Heart right ventricle (tissue), 16 donors: ENCODE data around the gene PRKAR1B. TPM values are rescaled to one million over a fixed set of nuclear protein-coding genes. Genes with fewer than 3 reads are reported as not detected.
"Not testable (repeated sequence)": the region's sequence is repeated elsewhere in the genome, so short reads cannot be mapped to it uniquely, and the experiment has no call there.

ENCODE experiments used
- ATAC-seq, 8 donors: fragments of 200-7000 bp; cut with Tn5 transposase; one replicate each; pipeline ENCODE4 v1.9.1; 2020; ENCODE audit warnings: mild to moderate bottlenecking in 8 of 8, moderate library complexity in 8 of 8, moderate number of reproducible peaks in 1 of 8
- DNase-seq, 2 donors: peaks; one replicate each; pipeline ENCODE4 v3.0.0-alpha.2; 2020
- H3K27ac ChIP-seq, 10 donors: fragments of 200-600 bp; sonication (generic) in 2 of 10; one replicate each; pipeline versions ENCODE4 v1.5.0 to v1.8.0; 2020 to 2022; ENCODE audit warnings: mild to moderate bottlenecking in 3 of 10
- H3K27me3 ChIP-seq, 7 donors: fragments of 200-600 bp; one replicate each; pipeline ENCODE4 v1.8.0; 2021 to 2022; ENCODE audit warnings: mild to moderate bottlenecking in 2 of 7
- H3K36me3 ChIP-seq, 9 donors: fragments of 200-600 bp; sonication (generic) in 1 of 9; one replicate each; pipeline versions ENCODE4 v1.5.0 to v1.8.0; 2020 to 2022; ENCODE audit warnings: mild to moderate bottlenecking in 2 of 9
- H3K4me1 ChIP-seq, 9 donors: fragments of 200-600 bp; sonication (generic) in 1 of 9; one replicate each; pipeline versions ENCODE4 v1.5.0 to v1.8.0; 2020 to 2022; ENCODE audit warnings: mild to moderate bottlenecking in 4 of 9
- H3K4me3 ChIP-seq, 10 donors: fragments of 200-600 bp; sonication (generic) in 2 of 10; one replicate each; pipeline versions ENCODE4 v1.5.0 to v1.8.0; 2020 to 2022; ENCODE audit warnings: mild to moderate bottlenecking in 7 of 10, moderate library complexity in 2 of 10
- H3K9me3 ChIP-seq, 11 donors: fragments of 200-600 bp in 10 of 11; sonication (generic) in 2 of 11; one replicate each; pipeline versions ENCODE4 v1.5.0 to v1.8.0; 2013 to 2022; ENCODE audit warnings: mild to moderate bottlenecking in 2 of 11, control low read depth in 1 of 11, moderate library complexity in 1 of 11
- CTCF ChIP-seq, 9 donors: fragments of 200-600 bp; sonication (generic) in 2 of 9; IDR thresholded peaks; one replicate each; pipeline versions ENCODE4 v1.5.0 to v1.8.0; 2021 to 2022; ENCODE audit warnings: antibody characterized with exemption in 9 of 9, mild to moderate bottlenecking in 5 of 9, moderate library complexity in 1 of 9
- WGBS, 2 donors: extraction: QIAGEN DNeasy Blood & Tissue Kit; methylation state at CpG; one replicate each; pipeline ENCODE4 v1.1.7; 2013; ENCODE audit warnings: inconsistent platforms in 1 of 2; 5-methylcytosine and 5-hydroxymethylcytosine counted together
- intact Hi-C, 10 donors: fragments of 100-400 bp; cut with DNase I; formaldehyde crosslinking; loops; one replicate each; pipeline versions ENCODE4 v1.11.1 to v1.14.2; 2022
- polyA plus RNA-seq, 2 donors: library from polyadenylated mRNA; stranded (reverse); fragments of 200-250 nt; gene quantifications; one replicate each; pipeline ENCODE4 v1.2.3, GENCODE V29; 2013
- total RNA-seq, 10 donors: library from RNA; stranded (reverse); fragmentation: NEBNext Ultra II Directional in 3 of 10; extraction: Animal tissue kit (Norgen Biotek cat#: 25700) in 3 of 10; gene quantifications; one replicate each; pipeline versions ENCODE4 v1.2.1 to v1.2.4, GENCODE V29; 2021 to 2023
- donor health status: Arrhythmogenic right ventricular cardiomyopathy.
- donor health status: ischemic (EF 13 %, LVEDD 7.1; RV severe dilation, severe dysfunction).
- donor health status: healthy with polysubstance abuse.
- donor health status: DM: no; HTN: yes; CAD: no.
- donor health status: DM: no; HTN: no; CAD: no.
- donor health status: ischemic (EF 25% LVEDD 6.9; RV normal size, moderate dysfunction).
- donor health status: ischemic (EF 25% LVEDD 5.7; RV mildly dilated, moderate dysfunction).
- donor health status: healthy.
- donor health status: DM: yes; HTN: yes; CAD: no.
- donor health status: Ischemic cardiomyopathy.
- donor health status: ischemic (EF 35%, LVEDD 5.7; RV mildly dilated, moderate dysfunction).
- donor health status: nonischemic (EF 11% LVEDD 7.7; RV severe dilation, severe dysfunction).
- donor health status: DM: yes; HTN: yes; CAD: no.
- donor health status: PGD.
- donor health status: ischemic (EF 29% LVEDD 5.4; RV normal size, mild dysfunction).
- donor health status: nonischemic (EF 23%, LVEDD 6.1; RV moderate dilation, normal function).

PRKAR1B gene
- total and polyA plus RNA-seq, 12 donors = 5.0 to 24.5 (median 20.6) TPM

DNA sequence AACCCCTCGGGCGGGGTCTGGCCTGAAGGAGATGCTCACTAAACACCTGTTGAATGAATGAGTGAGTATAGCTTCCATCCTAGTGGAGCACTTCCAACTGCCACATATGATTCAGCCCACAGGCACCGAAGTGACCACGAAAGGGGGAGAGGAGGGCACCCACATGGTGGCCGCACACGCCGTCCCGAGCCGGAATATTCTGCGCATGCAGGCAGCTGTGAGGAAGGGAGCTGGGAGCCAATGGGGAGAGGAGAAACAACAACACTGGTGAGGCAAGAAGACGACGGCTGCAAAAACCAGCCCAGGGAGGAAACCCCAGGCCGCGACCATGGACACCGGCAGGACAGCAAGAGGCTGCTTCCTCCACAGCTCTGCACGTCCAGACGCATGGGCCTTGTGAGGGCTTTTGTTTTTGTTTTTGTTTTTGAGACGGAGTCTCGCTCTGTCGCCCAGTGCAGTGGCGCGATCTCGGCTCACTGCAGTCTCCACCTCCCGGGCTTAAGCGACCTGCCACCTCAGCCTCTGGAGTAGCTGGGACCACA is 67.7 kb downstream of the PRKAR1B start:
- DNase-seq (no peak), ATAC-seq (no peak)
- Histone ChIP-seq H3K4me3 (no peak overlapping the region), H3K4me1 (peaks cover 0 to 36% (median 19%) of the 10 kb centered on the region in 9 donors), H3K9me3 (no peaks in the 10 kb centered on the region), H3K36me3 (no peaks in the 10 kb centered on the region), H3K27ac (no peak overlapping the region), H3K27me3 (no peaks in the 10 kb centered on the region)
- no peak for TF ChIP-seq CTCF (IDR thresholded peaks at IDR 0.05)
- intact Hi-C loops = loop anchor here in 2 of 10 donors (5.0 to 10.0 kb wide), 3 partner anchors 73 to 145 kb away; partner anchors contain the start of gene PDGFA (in 1 of the 2)
- 96 to 98% methylated on average over 25 of the region's 25 CpGs for WGBS, 2 donors

- WGBS, 2 donors = 30 to 46% methylated on average over 16 of the region's 16 CpGs
- no peak for TF ChIP-seq CTCF (IDR thresholded peaks at IDR 0.05)
- Histone ChIP-seq H3K27me3 (no peaks in the 10 kb centered on the region), H3K4me3 (peak overlapping the region in 1 of 10 donors; percentile 13), H3K4me1 (peaks cover 0 to 19% (median 6%) of the 10 kb centered on the region in 9 donors), H3K27ac (peak overlapping the region in 9 of 10 donors; percentile 29 to 84 (median 73)), H3K36me3 (no peaks in the 10 kb centered on the region), H3K9me3 (peaks cover 0 to 5% (median 0%) of the 10 kb centered on the region in 11 donors)
- intact Hi-C loops = loop anchor here in 2 of 10 donors (5.0 to 10.0 kb wide), 3 partner anchors 75 to 143 kb away; partner anchors contain the start of gene PDGFA (in 1 of the 2)
- ATAC-seq = peak; percentile 78 to 97 (median 88)
- DNase-seq = no peak
Measured at GRCh38 chr7:657565-658119, 69.4 kb downstream of the PRKAR1B start.

GRCh38 chr7:657010-657409 is 70.1 kb downstream of the PRKAR1B start:
- DNase-seq, ATAC-seq, H3K36me3 ChIP-seq, H3K4me3 ChIP-seq, H3K27me3 ChIP-seq: not testable (repeated sequence)
- intact Hi-C loops = loop anchor here in 2 of 10 donors (5.0 to 10.0 kb wide), 3 partner anchors 75 to 142 kb away; partner anchors contain the start of gene PDGFA (in 1 of the 2)
- Histone ChIP-seq H3K9me3 (peaks cover 0 to 11% (median 0%) of the 10 kb centered on the region in 11 donors), H3K27ac (peak overlapping the region in 8 of 10 donors; percentile 29 to 84 (median 74)), H3K4me1 (peaks cover 0 to 17% (median 6%) of the 10 kb centered on the region in 9 donors)
- 83 to 94% methylated on average over 3 of the region's 3 CpGs for WGBS, 2 donors

DNA sequence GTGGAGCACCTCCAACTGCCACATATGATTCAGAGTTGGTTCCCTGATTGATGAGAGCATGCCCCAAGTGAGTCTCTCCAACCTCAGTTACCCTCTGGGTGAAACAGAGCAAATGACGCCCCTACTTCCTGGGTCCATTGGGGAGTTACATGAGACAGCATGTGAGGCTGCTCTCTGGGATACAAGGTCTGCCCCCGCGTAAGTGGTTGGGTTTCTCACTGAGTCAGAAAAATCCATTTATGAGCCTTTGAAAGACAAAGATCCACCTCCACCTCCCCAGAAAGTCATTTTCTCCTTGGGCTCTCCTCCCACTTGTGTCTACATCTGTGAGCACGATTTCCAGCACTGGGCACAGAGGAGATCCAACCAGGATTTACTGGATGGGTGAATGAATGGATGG is 71.3 kb downstream of the PRKAR1B start:
- Histone ChIP-seq H3K27ac (no peak overlapping the region), H3K4me1 (peaks cover 0 to 23% (median 8%) of the 10 kb centered on the region in 9 donors), H3K36me3 (no peaks in the 10 kb centered on the region), H3K9me3 (peaks cover 0 to 11% (median 0%) of the 10 kb centered on the region in 11 donors), H3K4me3 (no peak overlapping the region), H3K27me3 (no peaks in the 10 kb centered on the region)
- no peak for DNase-seq
- no peak for ATAC-seq
- intact Hi-C loops = loop anchor here in 2 of 10 donors (5.0 to 10.0 kb wide), 3 partner anchors 77 to 141 kb away; partner anchors contain the start of gene PDGFA (in 1 of the 2)
- no peak for TF ChIP-seq CTCF (IDR thresholded peaks at IDR 0.05)
- WGBS, 2 donors = 96 to 97% methylated on average over 4 of the region's 4 CpGs
